HCT116 (cell line): ENCODE results near the gene TAGLN3.

Experiments used
- CTCF ChIP-seq, 3 experiments: fragments of 200-600 bp in 1 of 3; sonication (generic) in 1 of 3; IDR thresholded peaks in 2 of 3; conservative IDR thresholded peaks in 1 of 3; 2 replicates each; pipeline ENCODE4 v1.5.1; 2012 to 2017; ENCODE audit warnings: low read depth in 2 of 3, low read length in 2 of 3, antibody characterized with exemption in 1 of 3, borderline replicate concordance in 1 of 3, control low read depth in 1 of 3, mild to moderate bottlenecking in 1 of 3, mixed read lengths in 1 of 3, mixed run types in 1 of 3, moderate library complexity in 1 of 3; ENCODE audit not compliant: insufficient read depth in 1 of 3
- EZH2phosphoT487 ChIP-seq: fragments of 200-600 bp; IDR thresholded peaks from 2 replicates; pipeline ENCODE4 v1.6.1; 2018; ENCODE audit warnings: antibody characterized with exemption, borderline replicate concordance
- TCF7L2 ChIP-seq: IDR thresholded peaks from 2 replicates; pipeline ENCODE4 v1.7.0; 2011; ENCODE audit warnings: borderline replicate concordance, inconsistent platforms; ENCODE audit not compliant: insufficient read depth, insufficient read length; ENCODE audit errors: extremely low read depth
- ZBTB33 ChIP-seq: IDR thresholded peaks from 2 replicates; pipeline ENCODE4 v1.6.1; 2011; ENCODE audit warnings: mild to moderate bottlenecking, low read length, moderate library complexity; ENCODE audit not compliant: insufficient replicate concordance; ENCODE audit errors: extremely low read depth
- TF ChIP-seq, protein P1 (sequence below): IDR thresholded peaks from 2 replicates; pipeline ENCODE4 v1.6.1; 2012

DNA sequence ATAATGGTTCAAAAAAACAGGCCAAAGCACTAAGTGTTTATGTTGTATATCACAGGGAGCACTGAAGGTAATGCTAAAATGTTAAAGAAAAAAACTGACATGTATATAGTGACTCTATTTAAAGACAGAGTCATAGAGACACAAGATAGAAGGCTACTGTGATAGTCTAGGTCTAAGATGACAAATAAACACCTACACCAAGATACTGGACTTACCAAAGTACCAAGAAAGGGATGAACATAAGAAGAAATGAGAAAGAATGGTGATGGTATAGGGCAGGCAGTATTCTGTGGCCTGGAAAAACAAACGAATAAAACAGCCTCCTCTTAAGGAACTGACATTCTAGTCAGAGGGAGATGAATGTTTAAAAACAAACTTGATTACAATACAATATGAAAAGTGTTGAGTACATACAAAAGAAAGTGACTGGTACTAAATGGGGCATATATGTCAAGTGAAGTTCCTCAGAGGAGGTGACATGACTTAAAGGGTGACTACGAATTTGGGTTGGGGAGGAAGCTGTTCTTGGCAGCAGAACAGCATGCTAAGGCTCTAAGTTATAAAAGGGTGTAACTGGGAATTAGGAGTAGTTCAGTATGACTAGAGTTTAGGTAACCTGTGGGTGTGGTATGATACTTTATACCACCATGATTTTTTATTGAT is 14.0 kb upstream of the TAGLN3 start:
- TF ChIP-seq, protein P1, sequence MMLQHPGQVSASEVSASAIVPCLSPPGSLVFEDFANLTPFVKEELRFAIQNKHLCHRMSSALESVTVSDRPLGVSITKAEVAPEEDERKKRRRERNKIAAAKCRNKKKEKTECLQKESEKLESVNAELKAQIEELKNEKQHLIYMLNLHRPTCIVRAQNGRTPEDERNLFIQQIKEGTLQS = no peak
- TF ChIP-seq CTCF (IDR thresholded peaks at IDR 0.05 in 2 of 3, conservative IDR thresholded peaks at IDR 0.05 in 1 of 3; ENCODE audit: borderline replicate concordance in 1 of 3, insufficient read depth in 1 of 3, low read depth in 2 of 3, low read length in 2 of 3) (no peak), TCF7L2 (no peak), EZH2phosphoT487 (no peak), ZBTB33 (no peak)
